ENCODE measurements around the gene CNTNAP2. TPM values are rescaled to one million over a fixed set of nuclear protein-coding genes. Genes with fewer than 3 reads are reported as not detected.

CNTNAP2 gene
- total and polyA plus RNA-seq, 2 of the 4 experiments (the other 2 are of a cell fraction), result not detected

DNA sequence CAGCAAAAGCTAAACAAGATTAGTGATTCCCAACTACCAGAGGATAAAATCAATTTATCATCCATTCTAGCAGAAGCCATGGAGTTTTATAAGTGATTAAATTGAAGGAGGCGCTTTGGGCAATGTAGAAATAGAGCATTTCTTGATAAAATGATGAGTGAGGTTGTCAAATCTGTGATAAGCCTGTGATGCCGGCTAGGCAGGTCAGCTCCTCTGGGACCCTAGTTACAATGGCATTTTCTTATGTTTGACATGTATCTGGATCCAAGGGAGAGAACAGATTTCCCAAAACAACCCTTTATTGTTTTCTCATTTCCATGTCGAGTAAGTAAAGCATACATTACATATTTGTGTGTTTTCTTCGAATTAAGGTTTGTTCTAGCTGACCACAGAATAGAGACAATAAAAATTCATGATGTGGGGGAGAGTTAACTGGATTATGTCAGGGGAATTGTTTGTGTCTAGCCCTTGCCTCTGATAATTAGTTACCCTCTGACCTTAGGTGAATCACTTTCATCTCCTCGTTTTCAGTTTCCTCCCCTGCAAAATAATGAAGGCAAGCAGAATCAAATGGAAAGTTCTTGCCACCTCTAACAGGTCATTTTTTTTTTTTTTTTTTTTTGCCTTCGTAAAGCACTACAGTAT is 378.5 kb downstream of the CNTNAP2 start:
- H2AFZ ChIP-seq (replicated peaks; ENCODE audit: low read length, poor library complexity), result no peak overlapping the region
- no peak overlapping the region for H2BK20ac ChIP-seq (ENCODE audit: low read depth, low read length)
- ATAC-seq (ENCODE audit: low read depth) (no peak), DNase-seq (no peak)
- H3K4me3 ChIP-seq (ENCODE audit: insufficient read depth, low read depth, low read length), result no peak overlapping the region
- no peak overlapping the region for H3K18ac ChIP-seq (ENCODE audit: low read depth, low read length)
- no peak overlapping the region for H3K4ac ChIP-seq (ENCODE audit: low read depth, low read length)
- H2BK5ac ChIP-seq (ENCODE audit: low read depth, low read length, poor library complexity, severe bottlenecking), result no peak overlapping the region
- in situ Hi-C loops (cut with MboI; ENCODE audit: low sequenced_read_pairs) (no loop called here), dilution Hi-C loops (cut with HindIII; ENCODE audit: low sequenced_read_pairs, unreplicated experiment) (no loop called here), intact Hi-C loops (cut with micrococcal nuclease) (no loop called here)
- H2AK5ac ChIP-seq (ENCODE audit: low read depth, low read length), result no peak overlapping the region
- no TSS peak for BruUV-seq (replicated peaks)
- H3K27me3 ChIP-seq (ENCODE audit: control insufficient read depth, insufficient read depth, low read length), result no peaks in the 10 kb centered on the region
- TF ChIP-seq MXI1 (IDR thresholded peaks at IDR 0.05; ENCODE audit: borderline replicate concordance, low read depth, low read length), result no peak
- TF ChIP-seq MAFK (IDR thresholded peaks at IDR 0.05; ENCODE audit: low read depth, low read length), result no peak
- TF ChIP-seq, protein P1, sequence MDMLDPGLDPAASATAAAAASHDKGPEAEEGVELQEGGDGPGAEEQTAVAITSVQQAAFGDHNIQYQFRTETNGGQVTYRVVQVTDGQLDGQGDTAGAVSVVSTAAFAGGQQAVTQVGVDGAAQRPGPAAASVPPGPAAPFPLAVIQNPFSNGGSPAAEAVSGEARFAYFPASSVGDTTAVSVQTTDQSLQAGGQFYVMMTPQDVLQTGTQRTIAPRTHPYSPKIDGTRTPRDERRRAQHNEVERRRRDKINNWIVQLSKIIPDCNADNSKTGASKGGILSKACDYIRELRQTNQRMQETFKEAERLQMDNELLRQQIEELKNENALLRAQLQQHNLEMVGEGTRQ (IDR thresholded peaks at IDR 0.05; ENCODE audit: low read depth, low read length), result no peak
- no peak for TF ChIP-seq RCOR1 (IDR thresholded peaks at IDR 0.05; ENCODE audit: insufficient replicate concordance, low read length)
- TF ChIP-seq RFX5 (IDR thresholded peaks at IDR 0.05; ENCODE audit: low read depth, low read length), result no peak
- no peak for TF ChIP-seq BHLHE40 (IDR thresholded peaks at IDR 0.05; ENCODE audit: low read depth, low read length)
- TF ChIP-seq FOS (IDR thresholded peaks at IDR 0.05; ENCODE audit: low read depth, low read length), result no peak
- no peak for TF ChIP-seq SMC3 (IDR thresholded peaks at IDR 0.05; ENCODE audit: low read depth, low read length)
- no peak for TF ChIP-seq CEBPB (IDR thresholded peaks at IDR 0.05; ENCODE audit: low read depth, low read length)
- TF ChIP-seq, protein P2, sequence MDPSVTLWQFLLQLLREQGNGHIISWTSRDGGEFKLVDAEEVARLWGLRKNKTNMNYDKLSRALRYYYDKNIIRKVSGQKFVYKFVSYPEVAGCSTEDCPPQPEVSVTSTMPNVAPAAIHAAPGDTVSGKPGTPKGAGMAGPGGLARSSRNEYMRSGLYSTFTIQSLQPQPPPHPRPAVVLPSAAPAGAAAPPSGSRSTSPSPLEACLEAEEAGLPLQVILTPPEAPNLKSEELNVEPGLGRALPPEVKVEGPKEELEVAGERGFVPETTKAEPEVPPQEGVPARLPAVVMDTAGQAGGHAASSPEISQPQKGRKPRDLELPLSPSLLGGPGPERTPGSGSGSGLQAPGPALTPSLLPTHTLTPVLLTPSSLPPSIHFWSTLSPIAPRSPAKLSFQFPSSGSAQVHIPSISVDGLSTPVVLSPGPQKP (IDR thresholded peaks at IDR 0.05; ENCODE audit: borderline replicate concordance, low read depth, low read length), result no peak
- no peak for TF ChIP-seq CHD1 (IDR thresholded peaks at IDR 0.05; ENCODE audit: low read depth, low read length)
- no peak overlapping the region for H3K14ac ChIP-seq (replicated peaks; ENCODE audit: low read depth, low read length)
- POLR2A ChIA-PET (ENCODE audit: unreplicated experiment), result no interaction called here
- H3K56ac ChIP-seq (ENCODE audit: extremely low read depth, insufficient read depth, low read length), result no peak overlapping the region
- H3K9ac ChIP-seq (ENCODE audit: low read depth, low read length), result no peak overlapping the region
- no peak overlapping the region for H4K5ac ChIP-seq (ENCODE audit: low read depth, low read length)
- no peaks in the 10 kb centered on the region for H3K36me3 ChIP-seq (ENCODE audit: control insufficient read depth, insufficient read depth, low read length)
- H3K9me1 ChIP-seq (ENCODE audit: insufficient read depth, low read length), result no peaks in the 10 kb centered on the region
- H3K23ac ChIP-seq (ENCODE audit: low read depth, low read length), result no peak overlapping the region
- H4K8ac ChIP-seq (ENCODE audit: low read depth in 2 of 2, low read length in 2 of 2), result no peak overlapping the region
- H3K4me1 ChIP-seq (ENCODE audit: control insufficient read depth, insufficient read depth, low read length), result no peaks in the 10 kb centered on the region
- H2BK15ac ChIP-seq (ENCODE audit: low read depth, low read length), result no peak overlapping the region
- CTCF ChIA-PET, result no interaction called here
- peaks cover 3% of the 10 kb centered on the region; the same call in 1 of the 2 replicates for H3K9me3 ChIP-seq (ENCODE audit: control insufficient read depth, insufficient read depth, low read length)
- no peak overlapping the region for H2AK9ac ChIP-seq (replicated peaks; ENCODE audit: low read depth, low read length, poor library complexity)
- H3K27ac ChIP-seq (ENCODE audit: insufficient read depth, low read length), result no peak overlapping the region
- WGBS, 2 experiments (ENCODE audit: extremely low coverage in 2 of 2, insufficient read length in 1 of 2), result no CpG with 5 or more reads among the region's 6 CpGs
- no peak overlapping the region for H2BK120ac ChIP-seq (ENCODE audit: low read depth, low read length)
- H4K91ac ChIP-seq (ENCODE audit: insufficient read depth, low read depth, low read length), result no peak overlapping the region
- no peaks in the 10 kb centered on the region for H4K20me1 ChIP-seq (ENCODE audit: insufficient read depth, low read length)
- H3K79me1 ChIP-seq (ENCODE audit: low read depth in 1 of 2, low read length in 2 of 2), result no peaks in the 10 kb centered on the region
- H3K4me2 ChIP-seq (ENCODE audit: low read depth, low read length), result no peak overlapping the region
